Smooth muscle cell (in vitro differentiated cells): ENCODE data around the gene STX5. TPM values are rescaled to one million over a fixed set of nuclear protein-coding genes. Genes with fewer than 3 reads are reported as not detected.
"Not testable (repeated sequence)": the region's sequence is repeated elsewhere in the genome, so short reads cannot be mapped to it uniquely, and the experiment has no call there.

Source experiments
- DNase-seq: peaks from one replicate; lab custom pipeline; 2025; ENCODE audit not compliant: unreplicated experiment; lab: John Stamatoyannopoulos, UW
- H2AFZ ChIP-seq: fragments of 200-600 bp; sonication (generic); 2 replicates; pipeline ENCODE4 v1.6.0; 2016; ENCODE audit warnings: antibody characterized with exemption, low read depth, mild to moderate bottlenecking
- H3F3A ChIP-seq: fragments of 200-600 bp; sonication (generic); 2 replicates; pipeline ENCODE4 v1.6.0; 2017; ENCODE audit warnings: antibody characterized with exemption, low read depth
- H3K27ac ChIP-seq: fragments of 200-600 bp; sonication (generic); 2 replicates; pipeline ENCODE4 v1.5.1; 2016; ENCODE audit warnings: low read depth, mild to moderate bottlenecking
- H3K27me3 ChIP-seq: fragments of 200-600 bp; sonication (generic); 2 replicates; pipeline ENCODE4 v1.6.1; 2016; ENCODE audit warnings: low read depth, mild to moderate bottlenecking
- H3K36me3 ChIP-seq: fragments of 200-600 bp; sonication (generic); 2 replicates; pipeline ENCODE4 v1.5.1; 2016; ENCODE audit warnings: low read depth
- H3K4me1 ChIP-seq: fragments of 200-600 bp; sonication (generic); 2 replicates; pipeline ENCODE4 v1.5.1; 2016; ENCODE audit warnings: low read depth
- H3K4me2 ChIP-seq: fragments of 200-600 bp; sonication (generic); 2 replicates; pipeline ENCODE4 v1.6.0; 2016; ENCODE audit warnings: mild to moderate bottlenecking
- H3K4me3 ChIP-seq: fragments of 200-600 bp; sonication (generic); 2 replicates; pipeline ENCODE4 v1.5.1; 2016; ENCODE audit warnings: mild to moderate bottlenecking
- H3K79me2 ChIP-seq: fragments of 200-600 bp; sonication (generic); 2 replicates; pipeline ENCODE4 v1.6.0; 2016; ENCODE audit warnings: low read depth, mild to moderate bottlenecking
- H3K9ac ChIP-seq: fragments of 200-600 bp; sonication (generic); 2 replicates; pipeline ENCODE4 v1.6.0; 2016; ENCODE audit warnings: low read depth
- H3K9me3 ChIP-seq: fragments of 200-600 bp; sonication (generic); replicated peaks from 2 replicates; pipeline ENCODE4 v1.5.1; 2016; ENCODE audit warnings: low read depth
- H4K20me1 ChIP-seq: fragments of 200-600 bp; sonication (generic); 2 replicates; pipeline ENCODE4 v1.6.0; 2016; ENCODE audit warnings: low read depth
- WGBS: methylation state at CpG from one replicate; pipeline ENCODE4 v1.1.7; 2016; ENCODE audit warnings: low lambda C conversion rate; 5-methylcytosine and 5-hydroxymethylcytosine counted together
- polyA plus RNA-seq: library from polyadenylated mRNA; unstranded; fragments of >200 nt; fragmentation: Nextera tagmentation; extraction: Ambion mirVana; gene quantifications from 2 replicates; pipeline ENCODE4 v1.2.1, GENCODE V29; 2016
- total RNA-seq: library from RNA; depleted of rRNA; stranded (reverse); fragments of >200 nt; gene quantifications from 2 replicates; pipeline ENCODE4 v1.2.3, GENCODE V29; 2014
- TF ChIP-seq, protein P1 (sequence below): fragments of 200-600 bp; sonication (generic); IDR thresholded peaks from 2 replicates; pipeline ENCODE4 v1.5.1; 2017; ENCODE audit warnings: borderline replicate concordance, mild to moderate bottlenecking, antibody characterized with exemption; ENCODE audit not compliant: insufficient read depth, poor library complexity, severe bottlenecking

Gene STX5
- total and polyA plus RNA-seq, 2 experiments from 2014 or later = 44.6 to 67.9 TPM

DNA sequence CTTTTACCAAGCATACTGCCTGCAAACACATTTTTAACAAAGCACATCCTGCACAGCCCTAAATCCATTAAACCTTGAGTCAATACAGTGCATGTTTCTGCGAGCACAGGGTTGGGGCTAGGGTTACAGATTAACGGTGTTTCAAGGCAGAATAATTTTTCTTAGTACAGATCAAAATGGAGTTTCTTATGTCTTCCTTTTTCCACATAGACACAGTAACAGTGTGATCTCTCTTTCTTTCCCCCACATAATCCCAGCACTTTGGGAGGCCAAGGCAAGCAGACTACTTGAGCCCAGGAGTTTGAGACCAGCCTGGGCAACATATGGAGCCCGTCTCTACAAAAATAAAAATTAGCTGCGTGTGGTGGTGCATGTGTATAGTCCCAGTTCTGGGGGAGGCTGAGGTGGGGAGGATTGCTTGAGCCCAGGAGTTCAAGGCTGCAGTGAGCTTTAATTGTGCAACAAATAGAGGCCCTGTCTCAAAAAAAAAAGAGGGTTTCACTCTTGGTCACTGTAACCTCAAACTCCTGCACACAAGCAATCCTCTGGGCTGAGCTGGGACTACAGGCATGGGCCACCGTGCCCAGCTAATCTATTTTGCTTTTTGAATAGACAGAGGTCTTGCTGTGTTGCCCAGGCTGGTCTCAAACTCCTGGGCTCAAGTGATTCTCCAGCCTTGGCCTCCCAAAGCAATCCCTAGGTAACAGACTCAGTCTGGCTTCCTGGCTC is 29.1 kb upstream of the STX5 start:
- H3K4me3 ChIP-seq = no peak overlapping the region
- peak overlapping the region; percentile 96 for H3K4me2 ChIP-seq
- peaks cover 26% of the 10 kb centered on the region for H3F3A ChIP-seq
- WGBS = 35% methylated on average over 5 of the region's 5 CpGs
- no peaks in the 10 kb centered on the region for H3K27me3 ChIP-seq
- DNase-seq = no peak
- H3K9ac ChIP-seq = no peak overlapping the region
- peaks cover 19% of the 10 kb centered on the region for H3K79me2 ChIP-seq
- H4K20me1 ChIP-seq = no peaks in the 10 kb centered on the region
- peaks cover 19% of the 10 kb centered on the region for H3K4me1 ChIP-seq
- H3K36me3 ChIP-seq = no peaks in the 10 kb centered on the region
- H3K27ac ChIP-seq = peak overlapping the region; percentile 64
- no peaks in the 10 kb centered on the region for H3K9me3 ChIP-seq
- H2AFZ ChIP-seq = peak overlapping the region; percentile 57
- TF ChIP-seq, protein P1, sequence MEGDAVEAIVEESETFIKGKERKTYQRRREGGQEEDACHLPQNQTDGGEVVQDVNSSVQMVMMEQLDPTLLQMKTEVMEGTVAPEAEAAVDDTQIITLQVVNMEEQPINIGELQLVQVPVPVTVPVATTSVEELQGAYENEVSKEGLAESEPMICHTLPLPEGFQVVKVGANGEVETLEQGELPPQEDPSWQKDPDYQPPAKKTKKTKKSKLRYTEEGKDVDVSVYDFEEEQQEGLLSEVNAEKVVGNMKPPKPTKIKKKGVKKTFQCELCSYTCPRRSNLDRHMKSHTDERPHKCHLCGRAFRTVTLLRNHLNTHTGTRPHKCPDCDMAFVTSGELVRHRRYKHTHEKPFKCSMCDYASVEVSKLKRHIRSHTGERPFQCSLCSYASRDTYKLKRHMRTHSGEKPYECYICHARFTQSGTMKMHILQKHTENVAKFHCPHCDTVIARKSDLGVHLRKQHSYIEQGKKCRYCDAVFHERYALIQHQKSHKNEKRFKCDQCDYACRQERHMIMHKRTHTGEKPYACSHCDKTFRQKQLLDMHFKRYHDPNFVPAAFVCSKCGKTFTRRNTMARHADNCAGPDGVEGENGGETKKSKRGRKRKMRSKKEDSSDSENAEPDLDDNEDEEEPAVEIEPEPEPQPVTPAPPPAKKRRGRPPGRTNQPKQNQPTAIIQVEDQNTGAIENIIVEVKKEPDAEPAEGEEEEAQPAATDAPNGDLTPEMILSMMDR = no peak

DNA sequence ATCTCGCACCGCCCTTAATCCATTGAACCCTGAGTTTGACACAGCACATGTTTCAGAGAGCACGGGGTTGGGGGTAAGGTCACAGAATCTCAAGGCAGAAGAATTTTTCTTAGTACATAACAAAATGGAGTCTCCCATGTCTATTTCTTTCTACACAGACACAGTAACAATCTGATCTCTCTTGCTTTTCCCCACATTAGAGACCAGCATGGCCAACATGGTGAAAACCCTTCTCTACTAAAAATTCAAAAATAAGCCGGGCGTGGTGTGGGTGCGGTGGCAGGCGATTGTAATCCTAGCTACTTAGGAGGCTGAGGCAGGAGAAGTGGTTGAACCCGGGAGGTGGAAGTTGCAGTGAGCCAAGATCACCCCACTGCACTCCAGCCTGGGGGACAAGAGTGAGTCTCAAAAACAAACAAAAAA is 27.4 kb upstream of the STX5 start:
- peak overlapping the region; percentile 64 for H3K27ac ChIP-seq

DNA sequence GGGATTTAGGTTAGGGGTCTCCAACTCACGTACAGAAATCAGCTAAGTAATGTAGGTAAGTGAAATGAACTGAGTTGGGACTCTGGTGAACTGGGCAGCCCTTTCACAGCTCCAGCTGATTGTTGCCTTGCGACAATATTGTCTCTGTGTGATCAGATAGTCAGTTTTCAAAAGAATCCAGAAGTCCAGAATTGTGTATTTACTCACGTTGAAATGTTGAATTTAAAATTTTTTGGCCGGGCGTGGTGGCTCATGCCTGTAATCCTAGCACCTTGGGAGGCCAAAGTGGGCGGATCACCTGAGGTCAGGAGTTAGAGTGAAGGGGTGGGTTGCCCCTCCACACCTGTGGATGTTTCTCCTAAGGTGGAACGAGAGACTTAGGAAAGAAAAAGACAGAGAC is 26.4 kb upstream of the STX5 start:
- TF ChIP-seq, protein P1 = no peak
- H3K9me3 ChIP-seq = no peaks in the 10 kb centered on the region
- DNase-seq = no peak
- peak overlapping the region; percentile 93 for H3K27ac ChIP-seq
- WGBS = 11% methylated on average over 7 of the region's 7 CpGs
- H3K36me3 ChIP-seq = peaks cover 4% of the 10 kb centered on the region
- peaks cover 23% of the 10 kb centered on the region for H4K20me1 ChIP-seq
- H3K4me2 ChIP-seq = peak overlapping the region; percentile 96
- H3K9ac ChIP-seq = peak overlapping the region; percentile 36
- H3K27me3 ChIP-seq = no peaks in the 10 kb centered on the region
- peak overlapping the region; percentile 15 for H3K4me3 ChIP-seq
- H2AFZ ChIP-seq = peak overlapping the region; percentile 42
- peaks cover 38% of the 10 kb centered on the region for H3K4me1 ChIP-seq
- H3K79me2 ChIP-seq = peaks cover 34% of the 10 kb centered on the region
- H3F3A ChIP-seq = peaks cover 47% of the 10 kb centered on the region

More for the DNA sequence above, 27.4 kb upstream of the STX5 start:
- peak overlapping the region; percentile 96 for H3K4me2 ChIP-seq
- not testable (repeated sequence) for H3K36me3 ChIP-seq, H3K9ac ChIP-seq, DNase-seq, H3K4me3 ChIP-seq, H2AFZ ChIP-seq, H3K27me3 ChIP-seq, H3K9me3 ChIP-seq
- peaks cover 26% of the 10 kb centered on the region for H3K79me2 ChIP-seq
- WGBS = 57% methylated on average over 8 of the region's 8 CpGs
- peaks cover 36% of the 10 kb centered on the region for H3F3A ChIP-seq
- H4K20me1 ChIP-seq = peaks cover 12% of the 10 kb centered on the region
- H3K4me1 ChIP-seq = peaks cover 28% of the 10 kb centered on the region

GRCh38 chr11:62857541-62857982 is 25.7 kb upstream of the STX5 start:
- H3K4me3 ChIP-seq = peak overlapping the region; percentile 15
- H3K36me3 ChIP-seq = peaks cover 10% of the 10 kb centered on the region
- H3K27ac ChIP-seq = peak overlapping the region; percentile 93
- H3K4me2 ChIP-seq = peak overlapping the region; percentile 96
- no peaks in the 10 kb centered on the region for H3K27me3 ChIP-seq
- 22% methylated on average over 2 of the region's 2 CpGs for WGBS
- peaks cover 30% of the 10 kb centered on the region for H4K20me1 ChIP-seq
- peaks cover 35% of the 10 kb centered on the region for H3K79me2 ChIP-seq
- peaks cover 45% of the 10 kb centered on the region for H3K4me1 ChIP-seq
- TF ChIP-seq, protein P1 = no peak
- peak overlapping the region; percentile 42 for H2AFZ ChIP-seq
- no peak for DNase-seq
- H3K9ac ChIP-seq = peak overlapping the region; percentile 36
- peaks cover 53% of the 10 kb centered on the region for H3F3A ChIP-seq
- no peaks in the 10 kb centered on the region for H3K9me3 ChIP-seq
